NCI-H187 (cell line): ENCODE results near the gene NIPBL.
"Not testable (repeated sequence)": the region's sequence is repeated elsewhere in the genome, so short reads cannot be mapped to it uniquely, and the experiment has no call there.

Experiments
- DNase-seq, 2 experiments: peaks; one replicate each; lab custom pipeline; 2025; lab: John Stamatoyannopoulos, UW

NIPBL gene

DNA sequence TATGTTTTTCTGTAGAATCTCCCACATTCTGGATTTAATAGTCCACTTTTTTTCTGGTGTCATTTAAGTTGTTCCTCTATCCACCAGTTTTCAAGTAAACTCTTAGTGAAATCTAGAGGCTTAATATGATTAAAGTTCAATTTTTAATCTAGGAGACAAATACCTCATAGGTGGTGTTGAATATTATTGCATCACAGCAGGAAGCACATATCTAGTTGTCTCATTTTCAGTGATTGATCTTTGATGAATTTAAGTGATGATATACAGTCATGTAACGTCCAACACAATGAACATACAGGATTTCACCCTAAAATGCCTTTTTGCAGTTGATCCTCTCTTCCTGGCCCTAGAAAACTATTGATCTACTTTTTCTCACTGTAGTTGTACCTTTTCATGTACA, 152.3 kb downstream of the NIPBL start:
- no peak for DNase-seq

DNA sequence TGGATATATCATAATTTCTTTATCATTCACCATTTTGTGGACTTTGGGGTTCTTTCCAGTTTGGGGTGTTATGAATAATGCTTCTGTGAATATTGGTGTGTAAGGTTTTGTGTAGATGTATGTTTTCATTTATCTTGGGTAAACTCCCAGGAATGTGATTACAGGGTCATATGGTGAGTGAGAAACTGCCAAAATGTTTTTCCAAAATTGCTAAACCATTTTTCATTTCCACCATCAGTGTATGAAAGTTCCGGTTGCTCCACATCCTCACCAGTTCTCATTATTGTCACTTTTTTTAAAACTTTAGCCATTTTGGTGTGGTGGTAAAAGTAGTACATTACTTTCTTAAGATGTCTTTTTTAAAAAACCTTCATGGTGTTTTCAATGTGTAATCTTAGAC, 152.9 kb downstream of the NIPBL start:
- no peak for DNase-seq

DNA sequence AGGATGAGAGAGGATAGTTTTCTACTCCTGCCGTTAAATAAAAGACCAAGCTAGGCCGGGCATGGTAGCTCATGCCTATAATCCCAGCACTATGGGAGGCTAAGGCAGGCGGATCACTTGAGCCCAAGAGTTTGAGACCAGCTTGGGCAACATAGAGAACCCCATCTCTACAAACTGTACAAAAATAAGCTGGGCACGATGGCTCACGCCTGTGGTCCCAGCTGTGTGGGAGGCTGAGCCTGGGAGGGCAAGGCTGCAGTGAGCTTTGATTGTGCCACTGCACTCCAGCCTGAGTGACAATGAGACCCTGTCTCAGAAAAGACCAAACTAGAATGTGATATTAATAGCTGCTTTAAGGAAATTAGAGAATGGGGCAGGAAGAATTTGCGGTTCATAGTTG, 158.4 kb downstream of the NIPBL start:
- DNase-seq: no peak

DNA sequence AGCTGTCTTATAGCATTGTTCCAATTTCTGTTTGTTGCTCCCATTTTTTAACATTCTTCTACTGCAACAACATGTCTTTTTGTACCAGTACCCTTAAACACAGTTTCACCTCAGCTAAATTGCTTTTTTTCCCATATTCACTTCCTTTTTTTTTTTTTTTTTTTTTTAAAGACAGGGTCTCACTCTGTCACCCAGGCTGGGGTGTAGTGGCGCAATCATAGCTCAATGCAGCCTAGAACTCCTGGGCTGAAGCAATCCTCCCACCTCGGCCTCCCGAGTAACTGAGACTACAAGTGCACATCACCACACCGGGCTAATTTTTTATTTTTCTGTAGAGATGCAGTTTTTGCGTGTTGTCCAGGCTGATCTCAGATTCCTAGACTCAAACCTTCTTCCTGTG, 161.3 kb downstream of the NIPBL start:
- no peak for DNase-seq

DNA sequence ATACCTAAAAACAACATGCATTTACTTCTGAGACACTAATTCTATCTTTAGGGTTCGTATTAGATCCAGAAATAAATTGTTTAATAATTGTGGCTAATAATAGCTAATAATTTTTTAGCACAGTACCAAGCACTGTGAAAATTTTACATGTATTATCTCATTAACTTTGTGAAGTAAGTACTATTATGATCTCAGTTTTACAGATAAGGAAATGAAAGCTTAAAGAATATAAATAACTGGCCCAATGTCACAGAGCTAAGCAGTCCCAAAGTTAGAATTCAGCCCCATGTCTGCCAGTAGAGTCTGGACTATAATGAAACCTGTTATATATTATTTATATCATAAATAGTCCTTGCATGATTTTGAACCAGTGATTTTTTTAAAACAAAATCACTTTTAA, 163.3 kb downstream of the NIPBL start:
- DNase-seq: no peak

DNA sequence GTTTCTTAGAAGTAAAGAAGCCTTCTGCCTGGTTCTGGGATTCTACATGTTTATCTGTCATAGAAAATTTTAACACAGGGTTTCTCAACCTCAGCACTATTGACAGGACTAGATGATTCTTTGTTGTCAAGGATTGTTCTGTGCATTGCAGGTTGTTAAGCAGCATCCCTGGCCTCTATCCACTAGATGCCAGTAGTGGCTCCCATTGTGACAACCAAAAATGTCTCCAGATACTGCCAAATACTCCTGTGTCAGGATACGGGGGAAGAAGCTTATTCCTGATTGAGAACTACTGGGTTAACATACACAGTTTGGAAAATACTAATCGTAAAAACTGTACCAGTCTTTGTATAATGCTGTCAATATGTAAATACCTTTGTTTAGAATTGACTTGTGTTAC, 167.1 kb downstream of the NIPBL start:
- no peak for DNase-seq

DNA sequence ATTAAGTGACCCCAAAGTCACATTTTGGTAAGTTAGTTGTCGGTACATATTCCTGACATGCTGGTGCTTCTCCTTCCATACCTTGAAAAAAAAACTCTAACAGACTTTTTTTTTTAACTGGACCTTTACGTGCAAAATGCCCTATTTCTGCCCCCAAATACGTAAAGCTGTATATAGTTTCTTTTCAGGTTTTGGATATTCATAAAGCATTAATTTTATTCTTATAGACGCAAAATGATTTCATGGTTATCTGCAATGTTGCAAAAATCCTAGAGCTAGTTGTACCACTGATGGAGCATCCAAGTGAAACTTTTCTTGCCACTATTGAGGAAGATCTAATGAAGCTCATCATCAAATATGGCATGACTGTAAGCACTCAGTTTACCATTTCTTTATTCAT, 167.6 kb downstream of the NIPBL start:
- no peak for DNase-seq

DNA sequence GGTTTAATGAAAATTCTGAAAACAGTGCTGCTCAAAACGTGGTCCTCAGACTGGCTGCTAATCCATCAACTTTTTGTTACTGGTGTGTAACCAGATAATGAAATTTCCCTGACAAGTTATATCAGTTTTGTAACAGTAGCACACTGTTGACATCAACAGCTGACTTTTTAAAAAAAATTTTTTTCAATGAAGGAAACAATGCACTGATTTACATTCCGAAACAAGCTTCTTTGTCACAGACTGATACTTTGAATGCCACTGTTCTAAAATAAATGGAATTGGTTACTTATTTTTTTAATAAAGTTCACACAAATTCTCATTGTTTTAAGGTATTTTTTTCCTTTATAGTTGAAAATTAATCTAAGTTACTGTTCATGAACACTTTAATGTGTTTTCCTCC, 169.1 kb downstream of the NIPBL start:
- no peak for DNase-seq

DNA sequence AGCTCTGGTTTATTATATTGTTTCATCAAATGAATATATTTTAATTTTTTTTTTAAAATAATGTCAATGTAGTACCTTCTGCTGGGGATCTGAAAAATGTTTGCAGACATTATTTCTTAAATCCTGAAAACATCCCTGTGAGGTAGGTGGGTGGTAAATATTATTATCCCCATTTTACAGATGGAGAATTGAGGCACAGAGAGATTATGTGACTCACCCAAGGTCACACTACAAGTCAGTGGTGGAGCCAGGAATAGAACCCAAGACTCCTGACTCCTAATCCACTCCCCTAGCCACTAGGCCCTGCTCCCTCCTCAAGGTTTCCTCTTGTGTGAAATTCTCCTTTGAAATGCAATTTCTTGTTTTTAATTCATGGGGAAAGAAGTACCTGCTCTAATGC, 171.4 kb downstream of the NIPBL start:
- DNase-seq: no peak

DNA sequence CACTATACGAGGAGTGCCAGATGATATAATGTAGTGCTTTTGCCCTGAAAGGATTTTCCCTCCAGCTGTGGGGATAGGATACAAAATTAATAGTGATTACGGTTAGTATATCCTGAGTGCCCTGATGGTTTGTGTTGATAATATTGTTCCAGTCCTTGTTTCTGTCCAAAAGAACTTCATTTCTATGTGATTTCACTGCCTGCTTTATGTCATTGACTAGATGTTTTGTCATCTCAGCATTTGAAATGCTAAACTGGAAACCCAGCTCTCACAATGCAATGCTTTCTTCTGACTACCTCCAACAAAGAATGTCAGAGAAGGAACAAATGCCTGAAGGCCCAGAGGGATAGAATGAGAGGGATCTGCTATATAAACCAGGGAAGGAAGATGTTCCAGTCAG, 177.8 kb downstream of the NIPBL start:
- no peak for DNase-seq

DNA sequence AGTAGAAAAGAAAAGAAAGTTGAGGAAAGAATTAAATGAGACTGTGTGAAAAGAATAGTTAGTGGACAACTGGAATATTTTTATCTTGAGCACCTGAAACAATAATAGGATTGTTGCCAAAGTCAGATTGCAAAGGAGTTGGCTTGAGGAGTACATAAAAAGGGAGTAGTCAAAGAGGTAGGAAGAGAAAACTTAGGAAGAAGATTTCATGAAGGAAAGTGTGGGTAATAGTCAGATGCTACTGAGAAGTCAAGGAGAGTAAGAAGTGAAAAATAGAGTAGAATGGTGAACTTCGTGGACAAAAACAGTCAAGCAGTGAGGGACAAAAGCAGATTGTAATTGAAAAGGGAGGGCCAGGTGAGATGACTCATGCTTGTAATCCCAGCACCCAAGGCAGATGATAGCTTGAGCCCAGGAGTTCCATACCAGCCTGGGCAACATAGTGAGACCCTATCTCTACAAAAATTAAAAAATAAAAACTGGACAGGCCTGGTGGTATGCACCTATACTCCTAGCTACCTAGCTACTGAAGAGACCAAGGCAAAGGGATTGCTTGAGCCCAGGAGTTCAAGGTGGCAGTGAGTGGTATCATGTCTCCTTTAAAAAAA, 178.9 kb downstream of the NIPBL start:
- no peak for DNase-seq

DNA sequence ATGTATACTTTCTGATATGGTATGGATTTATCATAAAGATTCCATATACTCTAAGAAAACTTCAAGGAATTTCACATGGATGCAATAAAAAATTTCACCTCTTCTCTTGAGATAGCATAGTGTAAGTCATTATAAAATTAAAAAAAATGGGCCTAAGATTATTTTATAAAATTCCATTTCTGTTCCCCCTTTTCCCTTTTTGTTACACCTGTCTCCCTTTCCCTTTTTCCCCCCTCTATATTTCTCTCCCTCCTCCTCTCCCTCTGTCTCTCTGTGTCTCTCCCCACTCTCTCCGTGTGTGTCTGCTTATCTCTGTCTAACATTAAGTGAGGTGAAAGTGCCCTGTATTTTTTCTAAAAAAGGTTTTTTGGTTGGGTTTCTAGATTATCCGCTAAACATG, 180.2 kb downstream of the NIPBL start:
- no peak for DNase-seq

DNA sequence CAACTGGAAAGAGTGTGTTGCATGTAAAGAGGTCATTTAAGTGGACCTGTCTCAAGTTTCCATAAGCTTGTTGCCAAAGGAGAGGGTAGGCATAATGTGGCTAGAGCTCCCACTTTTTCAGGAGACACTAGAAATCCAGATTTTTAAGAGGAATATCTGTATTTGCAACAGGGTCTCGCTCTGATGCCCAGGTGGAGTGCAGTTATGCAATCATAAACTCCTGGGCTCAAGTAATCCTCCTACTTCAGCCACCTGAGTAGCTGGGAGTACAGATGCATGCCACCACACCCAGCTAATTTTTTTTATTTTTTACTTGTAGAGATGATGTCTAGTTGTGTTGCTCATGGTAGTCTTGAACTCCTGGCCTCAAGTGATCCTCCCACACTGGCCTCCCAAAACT, 183.5 kb downstream of the NIPBL start:
- DNase-seq: no peak

DNA sequence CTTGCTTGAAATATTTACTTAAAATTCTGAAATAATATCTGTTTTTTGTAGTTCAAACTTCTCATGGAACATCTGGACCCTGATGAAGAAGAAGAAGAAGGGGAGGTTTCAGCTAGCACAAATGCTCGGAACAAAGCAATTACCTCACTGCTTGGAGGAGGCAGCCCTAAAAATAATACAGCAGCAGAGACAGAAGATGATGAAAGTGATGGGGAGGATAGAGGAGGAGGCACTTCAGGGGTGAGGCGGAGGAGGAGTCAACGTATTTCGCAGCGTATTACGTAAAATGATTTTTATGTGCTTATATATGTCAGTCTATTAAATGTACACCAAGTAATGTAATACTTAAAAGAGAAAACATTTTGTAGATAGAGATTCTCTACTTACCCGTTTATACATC, 187.2 kb downstream of the NIPBL start:
- DNase-seq: no peak

DNA sequence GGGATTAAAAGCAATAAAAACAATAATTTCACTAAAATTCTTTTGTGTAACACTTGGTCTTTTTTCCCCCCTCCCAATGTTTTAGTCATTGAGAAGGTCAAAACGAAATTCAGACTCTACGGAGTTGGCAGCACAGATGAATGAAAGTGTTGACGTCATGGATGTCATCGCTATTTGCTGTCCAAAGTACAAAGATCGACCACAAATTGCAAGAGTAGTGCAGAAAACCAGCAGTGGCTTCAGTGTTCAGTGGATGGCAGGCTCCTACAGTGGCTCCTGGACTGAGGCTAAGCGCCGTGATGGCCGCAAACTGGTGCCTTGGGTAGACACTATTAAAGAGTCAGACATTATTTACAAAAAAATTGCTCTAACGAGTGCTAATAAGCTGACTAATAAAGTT, 187.9 kb downstream of the NIPBL start:
- DNase-seq: no peak

DNA sequence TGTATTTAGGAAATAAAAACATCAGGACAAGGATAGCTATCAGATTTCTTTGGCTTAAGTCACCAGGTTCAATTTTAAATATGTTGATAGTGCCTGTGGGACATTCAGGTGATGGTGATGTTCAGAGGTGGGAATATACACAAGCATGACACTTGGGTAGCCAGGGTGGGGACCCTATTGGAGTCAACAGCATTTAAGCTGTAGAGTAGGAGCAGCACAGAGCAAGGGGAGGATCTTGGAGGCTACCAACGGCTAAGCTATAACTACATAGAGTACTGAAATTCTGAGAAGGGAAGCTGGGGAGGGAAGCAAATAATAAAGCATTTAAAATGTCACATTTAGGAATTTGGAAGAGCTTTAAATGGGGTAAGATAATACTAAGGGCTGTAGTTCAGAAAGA, 194.9 kb downstream of the NIPBL start:
- no peak for DNase-seq

DNA sequence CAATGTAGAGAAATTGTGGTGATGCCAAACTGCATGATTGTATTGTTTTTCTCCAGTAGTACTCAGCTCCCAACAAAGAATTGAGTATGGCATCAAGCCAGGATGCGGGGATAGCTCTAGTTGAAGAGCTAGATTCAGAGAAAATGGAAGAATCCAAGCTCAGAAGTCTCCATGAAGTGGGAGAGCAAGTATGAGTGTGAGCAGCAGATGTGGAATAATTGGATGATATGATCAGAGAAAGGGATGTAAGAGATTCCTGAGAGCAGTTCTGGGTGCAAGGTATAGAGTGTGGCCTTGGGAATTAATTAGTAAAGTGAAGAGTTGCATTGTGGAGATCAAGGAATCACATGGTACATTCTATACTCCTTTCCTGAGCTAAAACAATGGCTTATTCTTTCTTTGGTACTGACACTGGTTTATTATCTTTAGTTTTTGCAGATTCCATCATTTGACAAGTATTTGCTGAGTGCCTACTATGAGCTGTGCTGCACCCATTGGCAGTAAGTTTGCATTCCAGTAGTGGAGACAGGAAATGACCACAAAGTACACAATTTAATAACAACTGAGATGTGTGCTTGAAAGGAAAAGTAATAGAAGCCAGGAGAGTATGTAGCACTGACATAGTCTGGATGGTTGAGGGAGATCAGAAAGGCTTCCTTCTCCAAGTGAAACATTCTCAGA, 195.5 kb downstream of the NIPBL start:
- DNase-seq: no peak

DNA sequence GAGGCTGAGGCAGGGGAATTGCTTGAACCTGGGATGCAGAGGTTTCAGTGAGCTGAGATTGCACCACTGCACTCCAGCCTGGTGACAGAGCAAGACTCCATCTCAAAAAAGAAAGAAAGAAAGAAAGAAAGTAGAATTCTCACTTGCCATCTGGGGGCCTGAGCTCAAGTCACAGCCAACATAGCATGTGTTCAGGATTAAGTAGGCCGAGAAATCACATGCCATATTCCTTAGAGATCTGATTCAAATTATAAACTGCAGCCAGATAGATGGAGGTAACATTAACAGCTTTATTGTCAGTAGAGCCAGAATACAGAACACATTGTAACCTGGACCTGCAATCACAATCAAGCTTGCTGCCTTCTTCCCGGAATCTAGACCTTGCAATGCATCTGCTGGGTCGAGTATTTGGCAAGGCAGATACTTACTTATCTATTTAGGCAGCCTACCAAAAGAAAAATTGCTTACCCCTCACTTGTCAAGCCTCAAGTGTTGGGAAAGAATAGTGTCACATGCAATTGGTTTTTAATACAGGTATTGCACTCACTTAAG, 198.9 kb downstream of the NIPBL start:
- DNase-seq: no peak

DNA sequence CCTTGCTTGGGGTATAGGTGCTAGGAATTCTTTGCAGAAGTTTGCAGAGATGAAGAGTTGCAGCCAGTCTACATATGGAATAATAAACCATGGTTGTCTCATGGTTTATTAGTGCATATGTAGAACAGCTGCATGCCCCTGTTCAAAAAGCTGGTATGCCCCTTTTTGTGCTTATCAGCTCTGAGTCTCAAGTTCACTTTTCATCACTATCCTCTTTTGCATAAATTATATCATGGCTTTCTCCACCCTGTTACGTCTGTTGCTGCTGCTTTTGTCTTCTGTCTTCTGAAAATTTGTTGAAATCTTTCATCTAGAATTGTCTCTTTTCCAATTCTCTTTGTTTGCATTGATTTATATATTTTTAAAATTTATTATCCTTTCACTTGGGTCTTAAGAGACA, 200.6 kb downstream of the NIPBL start:
- DNase-seq: no peak

DNA sequence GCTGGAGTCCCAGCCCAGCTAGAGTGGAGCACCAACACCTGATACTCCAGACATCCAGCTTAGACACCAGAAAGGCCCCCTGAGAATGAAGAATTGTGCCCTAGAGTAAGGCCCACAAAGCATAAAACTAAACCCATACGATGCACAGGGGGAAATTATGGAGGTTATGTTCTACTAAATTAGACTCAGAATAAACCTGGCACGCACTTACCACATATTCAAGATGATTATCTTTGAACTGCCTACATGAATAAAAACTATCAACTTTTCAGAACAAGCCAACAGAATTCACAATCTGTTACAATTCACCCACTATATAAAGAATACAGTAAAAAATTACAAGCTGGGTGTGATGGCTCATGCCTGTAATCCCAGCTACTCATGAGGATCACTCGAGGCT, 204.1 kb downstream of the NIPBL start:
- DNase-seq: no peak

DNA sequence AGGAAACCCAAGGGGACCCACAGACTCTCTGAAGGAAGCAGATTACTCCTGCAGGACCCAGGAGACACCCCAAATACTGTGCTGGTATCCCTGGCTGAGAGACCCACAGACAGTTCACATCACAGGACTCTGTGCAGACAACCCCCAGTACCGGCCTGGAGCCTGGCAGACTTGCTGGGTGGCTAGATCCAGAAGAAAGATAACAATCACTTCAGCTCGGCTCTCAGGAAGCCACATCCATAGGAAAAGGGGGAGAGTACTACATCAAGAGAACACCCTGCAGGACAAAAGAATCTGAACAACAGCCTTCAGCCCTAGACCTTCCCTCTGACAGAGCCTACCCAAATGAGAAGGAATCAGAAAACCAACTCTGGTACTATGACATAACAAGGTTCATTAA, 206.4 kb downstream of the NIPBL start:
- DNase-seq: not testable (repeated sequence)

DNA sequence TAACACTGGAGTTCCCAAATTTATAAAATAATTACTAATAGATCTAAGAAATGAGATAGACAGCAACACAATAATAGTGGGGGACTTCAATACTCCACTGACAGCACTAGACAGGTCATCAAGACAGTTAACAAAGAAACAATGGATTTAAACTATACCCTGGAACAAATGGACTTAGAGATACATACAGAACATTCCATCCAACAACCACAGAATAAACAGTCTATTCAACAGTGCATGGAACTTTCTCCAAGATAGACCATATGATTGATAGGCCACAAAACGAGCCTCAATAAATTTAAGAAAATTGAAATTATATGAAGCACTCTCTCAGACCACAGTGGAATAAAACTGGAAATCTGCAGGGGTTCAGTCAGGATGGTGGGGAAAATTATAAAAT, 209.5 kb downstream of the NIPBL start:
- DNase-seq: not testable (repeated sequence)

DNA sequence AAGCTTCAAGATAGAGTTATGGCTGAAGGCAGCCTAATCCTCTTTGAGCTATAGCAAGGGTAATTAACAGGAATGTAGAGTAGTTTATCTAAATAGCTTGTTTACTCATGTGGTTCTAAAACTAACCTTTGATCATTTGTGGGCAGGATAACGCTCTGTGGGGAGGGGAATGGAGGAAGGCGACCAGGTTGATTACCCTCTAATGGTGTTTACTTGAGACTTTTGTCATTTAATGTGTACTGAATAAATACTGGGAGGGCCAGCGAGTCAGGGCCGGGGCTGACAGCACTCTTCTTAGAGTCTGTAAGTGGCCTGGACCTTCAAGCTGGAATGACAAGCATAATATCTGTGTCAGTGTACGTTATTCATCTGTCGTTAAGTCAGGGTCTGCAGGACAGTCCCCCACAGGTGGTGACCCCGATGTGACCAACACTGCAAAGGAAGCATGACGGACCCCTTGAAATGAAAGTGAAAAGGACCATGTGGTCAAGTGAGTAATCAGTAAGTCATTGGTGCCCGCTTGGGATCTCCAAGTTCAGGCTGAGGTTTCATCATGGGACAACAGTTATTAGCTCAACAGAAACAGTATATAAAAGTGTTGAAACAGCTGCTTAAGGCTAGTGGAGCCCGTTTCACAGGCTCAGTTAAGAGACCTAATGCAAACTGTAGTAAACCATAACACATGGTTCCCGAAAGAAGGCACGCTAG, 210.1 kb downstream of the NIPBL start:
- no peak for DNase-seq
